GM19463 (cell line): ENCODE results near the gene LSM11.

Experiments used
- ATAC-seq: cut with Tn5 transposase; IDR thresholded peaks from one replicate; pipeline ENCODE4 v1.9.1; 2021; ENCODE audit warnings: mild to moderate bottlenecking, moderate library complexity; ENCODE audit not compliant: unreplicated experiment

Gene LSM11

GRCh38 chr5:157766902-157767301, 23.4 kb downstream of the LSM11 start:
- ATAC-seq = no peak

DNA sequence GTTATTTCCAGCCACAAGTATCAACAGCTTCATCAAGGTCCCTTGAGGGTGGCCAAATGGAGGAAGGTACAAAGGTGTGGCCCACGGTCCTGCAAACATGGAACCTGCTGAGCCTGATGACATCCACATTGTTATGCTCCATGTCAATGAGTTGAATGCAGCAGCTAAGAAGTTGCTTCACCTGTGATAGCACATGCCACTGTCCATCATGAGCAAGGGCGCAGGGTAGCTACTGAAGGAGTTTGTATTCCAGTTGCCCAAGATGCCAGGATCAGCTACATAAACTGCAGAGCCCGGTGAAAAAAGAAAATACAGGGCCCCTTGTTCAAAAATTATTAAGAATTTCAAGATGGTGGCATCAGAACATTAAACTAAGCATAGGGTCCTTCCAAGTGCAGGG, 24.2 kb downstream of the LSM11 start:
- ATAC-seq = no peak

GRCh38 chr5:157770665-157771064, 27.2 kb downstream of the LSM11 start:
- no peak for ATAC-seq

DNA sequence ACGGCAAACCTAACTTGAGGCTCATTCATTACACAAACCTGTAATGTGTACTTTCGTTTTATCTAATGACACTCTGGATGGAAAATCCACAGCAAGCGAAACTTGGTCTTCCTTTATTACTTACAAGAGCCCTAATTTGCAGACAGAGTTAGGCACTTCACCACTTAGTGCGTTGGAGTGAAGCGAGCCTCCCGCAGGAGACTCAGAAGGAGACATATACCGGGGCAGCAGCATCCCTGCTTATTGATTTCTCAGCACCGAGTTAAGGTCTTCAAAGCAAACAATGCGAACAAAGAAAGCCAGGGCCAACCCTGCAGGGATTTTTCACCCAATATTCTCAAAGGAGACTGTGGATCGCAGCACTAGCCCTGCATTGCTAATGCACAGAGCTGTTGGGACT, 28.6 kb downstream of the LSM11 start:
- ATAC-seq = no peak

GRCh38 chr5:157778121-157778805, 34.8 kb downstream of the LSM11 start:
- no peak for ATAC-seq

GRCh38 chr5:157779221-157779620, 35.7 kb downstream of the LSM11 start:
- ATAC-seq = no peak

GRCh38 chr5:157785801-157786200, 42.3 kb downstream of the LSM11 start:
- ATAC-seq = no peak

DNA sequence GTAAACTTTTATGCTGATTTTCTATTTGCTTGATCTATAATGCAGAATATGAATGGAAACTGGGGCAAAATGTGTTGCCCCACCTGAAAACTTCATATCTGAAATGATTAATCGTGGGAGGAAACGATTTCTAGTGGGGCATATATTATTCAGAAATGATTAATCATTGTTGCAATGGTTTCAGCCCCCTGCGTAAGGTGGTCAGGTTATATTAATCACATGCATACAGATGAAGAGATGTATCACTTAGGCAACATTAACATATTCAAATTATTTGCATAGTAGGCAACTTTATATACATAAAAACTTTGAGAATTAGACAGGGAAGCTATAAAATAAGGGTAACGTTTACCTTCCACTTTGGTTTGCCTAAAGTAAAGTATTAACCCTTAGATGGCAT, 49.8 kb downstream of the LSM11 start:
- ATAC-seq = no peak

- no peak for ATAC-seq
These were observed 56.1 kb downstream of the LSM11 start for GRCh38 chr5:157799578-157799977.

GRCh38 chr5:157800137-157800536, 56.6 kb downstream of the LSM11 start:
- ATAC-seq = no peak

DNA sequence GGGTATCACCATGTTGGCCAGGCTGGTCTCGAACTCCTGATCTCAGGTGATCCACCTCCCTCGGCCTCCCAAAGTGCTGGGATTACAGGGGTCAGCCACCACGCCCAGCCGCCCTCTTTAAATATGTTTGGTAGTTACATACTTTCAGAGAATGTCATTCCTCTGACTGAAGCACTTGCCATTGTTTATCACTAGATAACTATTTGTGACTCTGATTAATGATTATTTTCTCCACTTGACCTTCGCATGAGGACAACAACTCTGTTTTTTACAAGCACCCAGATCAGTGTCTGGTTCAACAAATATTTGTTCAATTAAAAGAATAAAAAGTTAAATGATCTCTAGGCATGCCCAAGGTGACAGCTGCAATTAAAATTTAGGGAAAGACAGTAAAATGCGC, 59.2 kb downstream of the LSM11 start:
- no peak for ATAC-seq

- ATAC-seq = no peak
These were observed 64.5 kb downstream of the LSM11 start for GRCh38 chr5:157808043-157808442.
